Lung (tissue), 12 donors: Measurements from ENCODE around the gene ANKRD1. TPM values are rescaled to one million over a fixed set of nuclear protein-coding genes. Genes with fewer than 3 reads are reported as not detected.
A peak's percentile ranks its signal among the peaks of the same experiment; 100 is the strongest.
"Not testable (repeated sequence)": the region's sequence is repeated elsewhere in the genome, so short reads cannot be mapped to it uniquely, and the experiment has no call there.

Experiments
- ATAC-seq: fragments of 200-7000 bp; cut with Tn5 transposase; one replicate; pipeline ENCODE4 v1.9.1; 2020; ENCODE audit warnings: moderate number of reproducible peaks; ENCODE audit not compliant: insufficient read depth, low FRiP score
- DNase-seq, 3 donors: peaks; one replicate each; pipeline ENCODE4 v3.0.0-alpha.2; 2013 to 2017
- H3K27ac ChIP-seq, 2 donors: one replicate each; pipeline ENCODE4 v1.5.1; 2013; ENCODE audit warnings: mild to moderate bottlenecking in 2 of 2, moderate library complexity in 2 of 2, control low read depth in 1 of 2, inconsistent platforms in 1 of 2, low read depth in 1 of 2, low read length in 1 of 2
- H3K27me3 ChIP-seq, 3 donors: one replicate each; pipeline ENCODE4 v1.5.1; 2013; ENCODE audit warnings: low read length in 2 of 3; ENCODE audit not compliant: control insufficient read depth in 3 of 3, insufficient read depth in 3 of 3
- H3K36me3 ChIP-seq, 4 donors: one replicate each; pipeline ENCODE4 v1.5.1; 2013; ENCODE audit warnings: low read length in 4 of 4, mild to moderate bottlenecking in 1 of 4, moderate library complexity in 1 of 4; ENCODE audit not compliant: control insufficient read depth in 4 of 4, insufficient read depth in 4 of 4
- H3K4me1 ChIP-seq, 5 donors: one replicate each; pipeline ENCODE4 v1.5.1; 2013; ENCODE audit warnings: low read length in 5 of 5, mild to moderate bottlenecking in 2 of 5, moderate library complexity in 1 of 5; ENCODE audit not compliant: control insufficient read depth in 5 of 5, insufficient read depth in 5 of 5
- H3K4me3 ChIP-seq: one replicate; pipeline ENCODE4 v1.5.1; 2013; ENCODE audit warnings: mild to moderate bottlenecking, control low read depth, moderate library complexity
- H3K9ac ChIP-seq, 2 donors: one replicate each; pipeline ENCODE4 v1.5.1; 2013; ENCODE audit warnings: low read length in 2 of 2, control low read depth in 1 of 2; ENCODE audit not compliant: insufficient read depth in 1 of 2
- H3K9me3 ChIP-seq, 4 donors: one replicate each; pipeline ENCODE4 v1.5.1; 2013; ENCODE audit warnings: low read length in 3 of 4, mild to moderate bottlenecking in 1 of 4, moderate library complexity in 1 of 4; ENCODE audit not compliant: control insufficient read depth in 4 of 4, insufficient read depth in 3 of 4
- CTCF ChIP-seq: IDR thresholded peaks from 2 replicates; pipeline ENCODE4 v1.5.1; 2012; ENCODE audit warnings: mild to moderate bottlenecking; ENCODE audit errors: control extremely low read depth, extremely low read depth
- WGBS, 2 donors: extraction: QIAGEN DNeasy Blood & Tissue Kit; methylation state at CpG; one replicate each; pipeline ENCODE4 v1.1.7; 2013; 5-methylcytosine and 5-hydroxymethylcytosine counted together
- polyA plus RNA-seq, 2 donors: library from polyadenylated mRNA; stranded (reverse); fragments of 200-250 nt; gene quantifications; one replicate each; pipeline ENCODE4 v1.2.1, GENCODE V29; 2013
- total RNA-seq, 2 donors: library from RNA; depleted of rRNA in 1 of 2; stranded (reverse); fragments of >200 nt in 1 of 2; gene quantifications; one replicate each; pipeline ENCODE4 v1.2.1, GENCODE V29; 2014 to 2021
- donor health status: control.
- donor health status: control.
- donor health status: Bipolar disorder and iron deficiency.
- donor health status: healthy.
- donor health status: DM: yes; HTN: yes; CAD: no.

The ANKRD1 gene
- total and polyA plus RNA-seq, 4 donors = 5.7 to 105 (median 13.7) TPM

DNA sequence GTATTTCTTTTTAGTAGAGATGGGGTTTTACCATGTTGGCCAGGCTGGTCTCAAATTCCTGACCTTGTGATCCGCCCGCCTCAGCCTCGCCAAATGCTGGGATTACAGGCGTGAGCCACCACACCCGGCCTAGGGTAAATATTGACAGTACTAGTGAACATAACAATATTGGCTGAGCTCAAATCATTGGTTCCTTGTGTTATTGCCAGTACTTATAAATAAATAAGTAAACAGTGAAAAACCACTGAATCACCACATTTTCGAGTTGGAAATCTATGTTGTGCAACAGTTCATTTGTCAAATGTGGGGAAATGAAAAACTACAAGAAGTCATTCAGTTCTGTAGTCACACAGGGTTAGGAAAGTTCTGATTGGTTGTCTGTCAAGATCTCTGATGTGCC is 33.3 kb downstream of the ANKRD1 start:
- Histone ChIP-seq H3K4me1 (peaks cover 0 to 11% (median 4%) of the 10 kb centered on the region in 5 donors), H3K27me3 (no peaks in the 10 kb centered on the region), H3K36me3 (peaks cover 5 to 32% (median 27%) of the 10 kb centered on the region in 4 donors), H3K4me3 (no peak overlapping the region), H3K9me3 (no peaks in the 10 kb centered on the region), H3K27ac (peak overlapping the region in 1 of 2 donors; percentile 9), H3K9ac (no peak overlapping the region)
- no peak for TF ChIP-seq CTCF
- no peak for DNase-seq
- no peak for ATAC-seq
- WGBS, 2 donors = 76 to 77% methylated on average over 6 of the region's 6 CpGs

- Histone ChIP-seq H3K27ac (no peak overlapping the region), H3K4me3 (no peak overlapping the region), H3K27me3 (no peaks in the 10 kb centered on the region), H3K36me3 (peaks cover 3 to 38% (median 20%) of the 10 kb centered on the region in 4 donors), H3K9ac (no peak overlapping the region), H3K9me3 (no peaks in the 10 kb centered on the region), H3K4me1 (peaks cover 0 to 11% (median 4%) of the 10 kb centered on the region in 5 donors)
- ATAC-seq (no peak), DNase-seq (peak in 2 of 3 donors; percentile 15 to 42)
- TF ChIP-seq CTCF = no peak
- 98 to 100% methylated on average over 1 of the region's 1 CpG for WGBS, 2 donors
Measured at GRCh38 chr10:90885176-90885575, 35.7 kb downstream of the ANKRD1 start.

GRCh38 chr10:90884431-90884830 is 36.5 kb downstream of the ANKRD1 start:
- H3K27me3 ChIP-seq = no peaks in the 10 kb centered on the region
- H3K36me3 ChIP-seq = peaks cover 3 to 38% (median 24%) of the 10 kb centered on the region in 4 donors
- no peak overlapping the region for H3K9ac ChIP-seq
- peaks cover 0 to 11% (median 4%) of the 10 kb centered on the region in 5 donors for H3K4me1 ChIP-seq
- TF ChIP-seq CTCF = no peak
- no peak for ATAC-seq
- WGBS, 2 donors = 84 to 96% methylated on average over 3 of the region's 3 CpGs
- H3K9me3 ChIP-seq = no peaks in the 10 kb centered on the region
- H3K27ac ChIP-seq = no peak overlapping the region
- peak in 2 of 3 donors; percentile 26 to 51 for DNase-seq
- H3K4me3 ChIP-seq = no peak overlapping the region

- H3K36me3 ChIP-seq = peaks cover 8 to 32% (median 21%) of the 10 kb centered on the region in 4 donors
- not testable (repeated sequence) for H3K27me3 ChIP-seq, H3K27ac ChIP-seq, H3K4me3 ChIP-seq, ATAC-seq, H3K9ac ChIP-seq, H3K4me1 ChIP-seq, H3K9me3 ChIP-seq
- WGBS, 2 donors = 71 to 74% methylated on average over 8 of the region's 8 CpGs
- DNase-seq = peak in 2 of 3 donors; percentile 59 to 75
Measured at GRCh38 chr10:90880059-90880719, 40.7 kb downstream of the ANKRD1 start.
